MCF 10A (cell line): Measurements from ENCODE around the gene VWA3B. TPM values are rescaled to one million over a fixed set of nuclear protein-coding genes. Genes with fewer than 3 reads are reported as not detected.

Experiments used
- BruUV-seq: library from RNA; stranded (reverse); fragments of 400-500 nt; replicated peaks from 2 replicates; lab custom pipeline; 2021; lab: Mats Ljungman, UMichigan
- CTCF ChIA-PET: fragments of 300-600 bp; sonication (Branson Sonifier 250); formaldehyde crosslinking; extraction: SDS; loops from one replicate; lab custom pipeline; 2021; ENCODE audit warnings: antibody characterized with exemption, inconsistent platforms; lab: Yijun Ruan, JAX
- POLR2A ChIA-PET: fragments of 300-600, 350-650 bp; sonication (Branson Sonifier 250); formaldehyde crosslinking; extraction: SDS; loops from one replicate; lab custom pipeline; 2020; ENCODE audit warnings: antibody characterized with exemption, inconsistent platforms; lab: Yijun Ruan, JAX
- DNase-seq: peaks from one replicate; pipeline ENCODE4 v3.0.0-alpha.2; 2018; ENCODE audit not compliant: unreplicated experiment
- H3K27ac Mint-ChIP-seq: one replicate; pipeline ENCODE4 v1.8.0; 2022; ENCODE audit warnings: mild to moderate bottlenecking, low read depth, mixed read lengths; ENCODE audit not compliant: unreplicated experiment
- H3K27me3 Mint-ChIP-seq: one replicate; pipeline ENCODE4 v1.8.0; 2022; ENCODE audit warnings: mixed read lengths; ENCODE audit not compliant: insufficient read depth, unreplicated experiment
- H3K36me3 Mint-ChIP-seq: one replicate; pipeline ENCODE4 v1.8.0; 2022; ENCODE audit warnings: mild to moderate bottlenecking, moderate library complexity, mixed read lengths; ENCODE audit not compliant: insufficient read depth, unreplicated experiment
- H3K4me1 Mint-ChIP-seq: one replicate; pipeline ENCODE4 v1.8.0; 2022; ENCODE audit warnings: mixed read lengths; ENCODE audit not compliant: insufficient read depth, unreplicated experiment
- H3K4me3 Mint-ChIP-seq: one replicate; pipeline ENCODE4 v1.8.0; 2022; ENCODE audit warnings: mild to moderate bottlenecking, moderate library complexity, mixed read lengths; ENCODE audit not compliant: unreplicated experiment
- H3K9me3 Mint-ChIP-seq: one replicate; pipeline ENCODE4 v1.8.0; 2022; ENCODE audit warnings: mixed read lengths; ENCODE audit not compliant: unreplicated experiment
- CTCF ChIP-seq: fragments of 200-600 bp; IDR thresholded peaks from one replicate; pipeline ENCODE4 v1.8.0; 2022; ENCODE audit warnings: antibody characterized with exemption, mild to moderate bottlenecking; ENCODE audit not compliant: unreplicated experiment
- intact Hi-C: fragments of 100-400 bp; cut with micrococcal nuclease; formaldehyde crosslinking; loops from 2 replicates; pipeline ENCODE4 v1.14.1; 2022
- total RNA-seq: library from RNA; stranded (reverse); gene quantifications from 2 replicates; pipeline ENCODE4 v1.2.3, GENCODE V29; 2022

The VWA3B gene
- total RNA-seq, 1 experiment from 2014 or later = not detected

DNA sequence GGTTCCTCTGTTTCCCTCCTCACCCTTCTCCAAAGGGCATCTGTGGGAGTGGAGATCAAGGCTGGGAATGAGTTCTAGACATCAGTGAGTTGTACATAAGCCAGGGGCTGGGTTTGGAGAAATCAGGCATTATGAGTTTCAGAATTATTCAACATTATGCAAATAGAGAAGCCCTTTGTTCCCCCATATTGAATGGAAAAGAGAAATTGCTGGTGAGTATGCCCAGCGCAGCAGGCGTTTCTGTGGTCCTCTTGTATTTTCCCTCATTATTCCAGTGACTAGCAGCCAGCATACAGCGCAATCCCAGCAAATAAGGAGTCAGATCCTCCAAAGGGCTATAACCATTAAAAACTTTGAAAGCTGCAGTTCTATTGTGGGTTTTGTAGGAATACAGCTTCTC is 94.4 kb downstream of the VWA3B start:
- H3K4me3 Mint-ChIP-seq = no peak overlapping the region
- CTCF ChIA-PET = interaction anchor here (1.1 kb wide), 2 partner anchors 372 to 482 kb away, joined by 4 to 5 read pairs; no protein-coding TSS in a partner anchor
- no TSS peak for BruUV-seq
- no peaks in the 10 kb centered on the region for H3K36me3 Mint-ChIP-seq
- H3K4me1 Mint-ChIP-seq = peaks cover 18% of the 10 kb centered on the region
- DNase-seq = no peak
- TF ChIP-seq CTCF = no peak
- no peaks in the 10 kb centered on the region for H3K9me3 Mint-ChIP-seq
- intact Hi-C loops = no loop called here
- H3K27me3 Mint-ChIP-seq = peaks cover 17% of the 10 kb centered on the region
- H3K27ac Mint-ChIP-seq = no peak overlapping the region
- POLR2A ChIA-PET = interaction anchor here (1.4 kb wide), 1 partner anchor 312 kb away, joined by 3 read pairs; no protein-coding TSS in a partner anchor

DNA sequence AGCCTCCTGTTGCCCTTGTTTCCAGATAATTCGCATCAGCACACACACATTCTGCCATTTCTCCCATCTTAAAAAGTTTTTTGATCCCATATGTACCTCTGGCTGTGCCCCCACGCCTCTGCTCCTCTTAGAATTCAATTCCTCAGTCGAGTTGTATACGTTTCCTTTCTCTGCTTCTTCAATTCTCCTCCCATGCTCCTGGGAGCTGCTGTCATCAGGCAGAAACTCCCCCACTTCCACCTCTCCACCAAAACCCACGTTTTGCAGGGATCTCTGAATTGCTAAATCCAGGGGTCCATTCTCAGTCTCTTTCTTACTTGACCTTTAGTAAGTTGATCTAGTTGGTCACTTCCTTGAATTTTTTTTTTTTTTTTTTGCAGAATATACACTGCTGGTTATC is 98.8 kb downstream of the VWA3B start:
- H3K4me3 Mint-ChIP-seq = no peak overlapping the region
- H3K27me3 Mint-ChIP-seq = no peaks in the 10 kb centered on the region
- no peak overlapping the region for H3K27ac Mint-ChIP-seq
- H3K36me3 Mint-ChIP-seq = no peaks in the 10 kb centered on the region
- no peaks in the 10 kb centered on the region for H3K9me3 Mint-ChIP-seq
- intact Hi-C loops = no loop called here
- CTCF ChIA-PET = interaction anchor here (0.6 to 5.4 kb wide), 3 partner anchors 379 to 487 kb away, joined by 3 to 71 read pairs (median 61); no protein-coding TSS in a partner anchor
- H3K4me1 Mint-ChIP-seq = no peaks in the 10 kb centered on the region
- TF ChIP-seq CTCF = no peak
- DNase-seq = no peak
- BruUV-seq = no TSS peak
- POLR2A ChIA-PET = no interaction called here

GRCh38 chr2:98187194-98187593 is 100.2 kb downstream of the VWA3B start:
- Mint-ChIP-seq H3K27ac (no peak overlapping the region), H3K27me3 (no peaks in the 10 kb centered on the region), H3K36me3 (no peaks in the 10 kb centered on the region), H3K4me1 (no peaks in the 10 kb centered on the region), H3K9me3 (no peaks in the 10 kb centered on the region), H3K4me3 (no peak overlapping the region)
- POLR2A ChIA-PET = interaction anchor here (1.1 to 2.4 kb wide), 2 partner anchors 9 to 260 kb away, joined by 3 to 9 read pairs; no protein-coding TSS in a partner anchor
- no peak for DNase-seq
- CTCF ChIA-PET = interaction anchor here (0.6 to 5.4 kb wide), 8 partner anchors 9 to 488 kb away, joined by 3 to 71 read pairs (median 10); no protein-coding TSS in a partner anchor
- TF ChIP-seq CTCF = no peak
- BruUV-seq = no TSS peak
- intact Hi-C loops = no loop called here

- no peaks in the 10 kb centered on the region for H3K27me3 Mint-ChIP-seq
- H3K4me1 Mint-ChIP-seq = no peaks in the 10 kb centered on the region
- intact Hi-C loops = loop anchor here (1.0 kb wide), 1 partner anchor 382 kb away; no protein-coding TSS in a partner anchor
- no peak overlapping the region for H3K4me3 Mint-ChIP-seq
- DNase-seq = peak; percentile 44
- no peak overlapping the region for H3K27ac Mint-ChIP-seq
- BruUV-seq = no TSS peak
- ChIA-PET POLR2A (interaction anchor here (0.5 to 2.4 kb wide), 13 partner anchors 10 to 542 kb away, joined by 3 to 9 read pairs (median 3); partner anchors contain the start of gene COX5B), CTCF (interaction anchor here (0.5 to 5.4 kb wide), 38 partner anchors 10 to 598 kb away, joined by 3 to 71 read pairs (median 4); partner anchors contain the start of gene VWA3B)
- no peaks in the 10 kb centered on the region for H3K9me3 Mint-ChIP-seq
- peak; percentile 32 for TF ChIP-seq CTCF
- no peaks in the 10 kb centered on the region for H3K36me3 Mint-ChIP-seq
Measured at GRCh38 chr2:98188351-98189046, 101.5 kb downstream of the VWA3B start.
